Stimulated activated CD8-positive, alpha-beta memory T cell treated with anti-CD3 and anti-CD28 coated beads, Interleukin-4, amount 100 ng/mL, for 48 hours (primary cell): Measurements from ENCODE around the gene CCDC74A.
"Not testable (repeated sequence)": the region's sequence is repeated elsewhere in the genome, so short reads cannot be mapped to it uniquely, and the experiment has no call there.

Source experiments
- DNase-seq: peaks from one replicate; pipeline ENCODE4 v3.0.0-alpha.2; 2020

Gene CCDC74A

DNA sequence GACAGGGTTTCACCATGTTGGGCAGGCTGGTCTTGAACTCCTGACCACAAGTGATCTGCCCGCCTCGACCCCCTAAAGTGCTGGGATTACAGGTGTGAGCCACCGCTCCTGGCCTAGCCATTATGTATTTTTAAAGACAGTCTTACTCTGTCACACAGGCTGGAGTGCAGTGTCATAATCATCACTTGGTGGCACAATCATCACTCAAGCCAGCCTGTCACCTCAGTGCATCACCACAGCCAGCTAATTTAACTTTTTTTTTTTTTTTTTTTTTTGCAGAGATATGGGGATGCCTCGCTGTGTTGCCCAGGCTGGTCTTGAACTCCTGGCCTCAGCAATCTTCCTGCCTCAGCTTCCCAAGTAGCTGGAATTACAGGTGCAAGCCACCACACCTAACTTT lies 24.1 kb upstream of the CCDC74A start:
- not testable (repeated sequence) for DNase-seq

DNA sequence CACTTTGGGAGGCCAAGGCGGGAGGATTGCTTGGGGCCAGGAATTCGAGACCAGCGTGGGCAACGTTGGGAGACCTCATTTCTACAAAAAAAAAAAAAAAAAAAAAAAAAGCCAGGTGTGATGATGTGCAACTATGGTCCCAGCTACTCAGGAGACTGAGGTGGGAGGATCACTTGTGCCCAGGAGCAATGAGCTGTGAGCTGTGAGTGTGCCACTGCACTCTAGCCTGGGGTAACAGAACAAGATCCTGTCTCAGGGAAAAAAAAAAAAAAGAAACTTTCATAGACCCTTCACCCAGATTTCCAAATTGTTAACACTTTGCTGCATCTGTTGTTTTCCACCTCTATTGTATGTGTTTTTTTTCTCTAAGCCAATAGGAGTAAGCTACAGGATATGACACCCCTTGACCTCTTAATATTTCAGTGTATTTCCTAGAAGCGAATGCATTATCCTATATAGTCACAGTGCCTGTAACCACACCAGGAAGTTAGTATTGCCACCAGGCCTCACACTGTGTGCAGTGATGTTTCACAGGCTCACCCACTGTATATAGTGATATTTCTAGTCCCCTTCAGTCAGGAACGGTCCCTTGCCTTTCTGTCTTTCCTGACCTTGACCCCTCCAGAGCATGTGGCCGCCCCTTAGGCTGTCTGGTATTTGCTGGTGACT lies 23.5 kb upstream of the CCDC74A start:
- DNase-seq: not testable (repeated sequence)

DNA sequence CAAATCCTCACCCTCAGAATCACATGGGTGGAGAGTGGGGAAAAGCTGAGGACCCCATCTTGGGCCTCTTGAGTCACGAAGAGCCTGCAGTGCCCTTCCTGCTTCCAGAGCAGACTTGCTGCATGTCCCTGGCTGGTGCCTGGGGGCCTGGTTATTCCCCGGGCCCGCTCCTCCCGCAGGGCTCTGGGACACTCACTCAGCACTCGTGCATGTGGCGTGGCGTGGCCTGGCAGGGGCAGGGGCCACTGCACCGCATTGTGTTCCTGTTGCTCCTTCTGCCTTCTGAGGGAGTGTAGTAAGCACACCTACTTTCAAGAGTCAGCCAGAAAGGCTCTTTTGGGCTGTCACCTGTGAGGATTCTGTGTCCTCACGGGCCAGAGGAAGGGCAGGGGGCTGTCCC lies 18.1 kb upstream of the CCDC74A start:
- DNase-seq: no peak

DNA sequence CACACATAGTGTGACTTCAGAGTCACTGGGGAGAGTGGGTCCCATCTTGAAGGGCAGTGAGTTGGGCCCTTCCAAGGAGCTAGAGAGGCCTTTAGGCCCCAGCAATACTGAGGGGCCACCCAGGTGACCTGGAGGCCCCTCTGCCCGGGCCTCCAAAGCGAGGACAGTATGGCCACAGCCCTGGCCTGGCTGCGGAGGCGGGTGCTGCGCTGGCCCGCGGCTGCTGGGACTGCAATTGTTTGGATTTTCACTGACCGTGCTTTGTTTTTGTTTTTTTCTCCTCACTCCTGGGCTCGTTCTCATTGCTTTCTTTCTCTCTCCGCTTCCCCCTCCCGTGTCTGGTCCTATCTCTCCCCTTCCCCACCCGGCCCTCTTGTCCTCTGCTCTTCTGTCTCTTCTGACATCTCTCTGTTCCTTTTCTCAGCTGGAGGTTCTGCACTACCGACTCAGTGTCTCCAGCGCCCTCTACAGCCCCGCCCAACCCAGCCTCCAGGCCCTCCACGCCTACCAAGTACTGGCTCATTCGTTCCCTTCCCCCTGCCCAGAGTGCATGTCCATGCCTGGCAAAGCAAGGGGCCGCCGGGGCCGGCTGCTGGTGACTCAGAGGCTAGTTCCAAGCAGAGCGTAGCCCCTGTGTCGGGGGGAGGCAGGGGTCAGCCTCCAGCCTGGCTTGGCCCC lies 16.3 kb upstream of the CCDC74A start:
- DNase-seq: not testable (repeated sequence)

DNA sequence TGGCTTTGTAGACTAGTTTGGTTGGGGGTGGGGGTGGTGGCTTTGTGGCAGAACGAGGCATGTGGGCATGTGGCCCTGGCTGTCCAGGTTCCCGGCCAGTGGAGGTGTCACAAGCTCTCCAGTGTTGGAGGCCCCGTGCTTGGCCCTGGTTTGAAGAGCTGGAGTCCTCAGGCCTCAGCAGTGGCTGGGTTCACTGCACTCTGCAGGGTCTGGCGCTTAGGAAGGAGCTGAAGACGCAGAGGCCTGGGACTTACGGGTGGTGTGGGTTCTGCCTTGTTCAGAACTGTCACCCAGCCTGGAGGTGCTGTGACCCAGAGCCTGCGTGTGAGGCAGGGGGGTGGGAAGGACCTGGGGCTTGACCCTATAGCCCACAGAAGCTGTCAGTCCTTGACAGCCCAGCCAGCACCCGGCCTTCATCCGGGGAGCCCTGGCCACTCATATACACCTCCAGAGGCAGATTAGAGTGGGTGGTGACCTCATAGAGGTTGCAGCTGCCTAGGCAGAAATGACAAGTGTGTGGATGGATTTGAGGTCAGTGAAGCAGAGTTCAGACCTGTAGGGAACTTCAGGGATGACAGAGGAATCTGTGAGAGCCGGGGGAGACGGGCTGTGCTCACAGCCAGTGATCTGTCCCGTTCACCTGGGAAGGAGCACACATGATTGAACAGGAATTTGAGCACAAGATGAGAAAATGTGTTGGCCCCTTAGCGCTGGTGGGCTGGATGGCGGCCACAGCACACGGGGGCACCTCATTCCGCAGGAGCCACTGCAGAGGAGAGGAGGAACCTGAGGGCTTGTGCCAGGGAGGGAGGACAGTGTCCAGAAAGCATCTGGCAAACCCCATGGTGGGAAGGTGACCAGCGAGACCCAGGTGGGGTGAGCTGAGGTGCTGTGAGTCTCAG lies 15.5 kb upstream of the CCDC74A start:
- DNase-seq: not testable (repeated sequence)

DNA sequence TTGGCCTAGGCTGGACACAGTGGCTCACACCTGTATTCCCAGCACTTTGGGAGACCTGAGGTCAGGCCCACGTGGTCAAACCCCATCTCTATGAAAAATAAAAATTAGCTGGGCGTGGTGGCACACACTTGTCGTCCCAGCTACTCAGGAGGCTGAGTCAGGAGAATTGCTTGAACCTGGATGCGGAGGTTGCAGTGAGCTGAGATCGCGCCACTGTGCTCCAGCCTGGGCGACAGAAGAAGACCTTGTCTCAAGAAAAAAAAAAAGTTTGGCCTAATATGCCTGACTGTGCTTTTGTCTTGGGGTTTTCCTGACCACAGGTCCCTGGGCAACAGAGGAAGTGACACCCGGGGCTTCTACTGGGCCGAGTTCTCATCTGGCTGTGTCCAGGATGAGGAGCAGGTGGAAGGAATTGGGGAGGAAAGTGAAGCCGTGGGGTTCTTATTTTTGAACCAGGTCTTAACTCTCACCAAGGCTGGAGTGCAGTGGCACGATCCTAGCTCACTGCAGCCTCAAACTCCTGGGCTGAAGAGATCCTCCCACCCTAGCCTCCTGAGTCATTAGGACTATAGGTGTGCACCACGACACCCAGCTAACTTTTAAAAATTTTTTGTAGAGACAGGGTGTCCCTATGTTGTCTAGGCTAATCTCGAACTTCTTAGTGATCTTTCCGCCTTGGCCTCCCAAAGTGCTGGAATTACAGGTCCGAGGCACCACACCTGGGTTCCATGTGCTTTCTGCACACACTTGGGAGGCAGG lies 13.1 kb upstream of the CCDC74A start:
- not testable (repeated sequence) for DNase-seq

DNA sequence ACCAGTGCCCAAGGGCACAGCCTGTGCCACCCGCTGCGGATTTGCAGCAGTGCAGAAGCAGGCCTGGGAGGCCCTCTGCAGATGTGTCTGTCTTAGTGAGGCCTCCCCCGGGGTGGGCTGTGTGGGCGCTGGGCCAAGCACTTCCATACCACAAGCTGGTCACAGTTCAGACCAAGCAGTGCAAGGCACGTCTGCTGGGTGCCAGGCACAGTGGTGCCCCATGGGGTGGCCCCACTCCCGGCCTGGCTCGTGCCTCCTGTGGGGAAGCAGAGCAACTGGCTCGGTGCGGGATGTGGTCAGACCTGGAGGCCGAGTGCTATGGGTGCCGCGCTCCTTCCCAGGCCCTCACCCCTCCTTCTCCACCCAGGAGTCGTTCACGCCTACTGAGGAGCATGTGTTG lies 12.5 kb upstream of the CCDC74A start:
- DNase-seq: not testable (repeated sequence)

DNA sequence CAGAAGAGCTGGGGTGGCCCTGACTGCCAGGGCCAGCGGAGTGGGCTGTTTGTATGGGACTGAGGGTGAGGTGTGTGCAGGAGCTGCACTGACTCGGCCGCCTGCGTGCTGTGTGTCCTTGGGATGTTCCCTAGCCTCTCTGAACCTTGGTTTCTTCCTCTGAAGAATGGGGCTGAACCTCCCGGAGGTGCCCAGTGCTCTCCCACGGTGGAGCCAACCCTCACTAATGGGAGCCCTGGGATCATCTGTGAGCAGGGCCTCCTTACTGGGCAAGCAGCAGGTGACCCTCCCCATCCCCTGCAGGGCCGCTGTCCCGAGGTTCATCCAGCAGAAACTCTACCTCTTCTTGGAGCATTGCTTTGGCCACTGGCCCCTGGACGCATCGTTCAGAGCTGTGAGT lies 11.7 kb upstream of the CCDC74A start:
- no peak for DNase-seq

DNA sequence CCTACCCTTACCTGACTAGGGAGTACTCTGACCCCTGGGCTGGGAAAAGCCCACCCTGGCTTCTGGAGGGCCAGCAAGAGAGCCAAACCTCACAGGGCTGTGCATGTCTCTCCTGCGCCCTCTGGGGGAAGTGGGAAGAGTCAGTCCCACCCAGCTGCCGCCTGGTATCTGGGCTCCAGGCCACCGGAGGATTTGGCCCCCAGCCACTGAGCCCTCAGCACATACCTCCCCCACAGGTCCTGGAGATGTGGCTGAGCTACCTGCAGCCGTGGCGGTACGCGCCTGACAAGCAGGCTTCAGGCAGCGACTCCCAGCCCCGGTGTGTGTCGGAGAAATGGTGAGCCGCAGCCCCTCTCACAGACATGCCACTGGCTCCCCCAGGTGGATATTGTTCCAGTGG lies 11.1 kb upstream of the CCDC74A start:
- not testable (repeated sequence) for DNase-seq

DNA sequence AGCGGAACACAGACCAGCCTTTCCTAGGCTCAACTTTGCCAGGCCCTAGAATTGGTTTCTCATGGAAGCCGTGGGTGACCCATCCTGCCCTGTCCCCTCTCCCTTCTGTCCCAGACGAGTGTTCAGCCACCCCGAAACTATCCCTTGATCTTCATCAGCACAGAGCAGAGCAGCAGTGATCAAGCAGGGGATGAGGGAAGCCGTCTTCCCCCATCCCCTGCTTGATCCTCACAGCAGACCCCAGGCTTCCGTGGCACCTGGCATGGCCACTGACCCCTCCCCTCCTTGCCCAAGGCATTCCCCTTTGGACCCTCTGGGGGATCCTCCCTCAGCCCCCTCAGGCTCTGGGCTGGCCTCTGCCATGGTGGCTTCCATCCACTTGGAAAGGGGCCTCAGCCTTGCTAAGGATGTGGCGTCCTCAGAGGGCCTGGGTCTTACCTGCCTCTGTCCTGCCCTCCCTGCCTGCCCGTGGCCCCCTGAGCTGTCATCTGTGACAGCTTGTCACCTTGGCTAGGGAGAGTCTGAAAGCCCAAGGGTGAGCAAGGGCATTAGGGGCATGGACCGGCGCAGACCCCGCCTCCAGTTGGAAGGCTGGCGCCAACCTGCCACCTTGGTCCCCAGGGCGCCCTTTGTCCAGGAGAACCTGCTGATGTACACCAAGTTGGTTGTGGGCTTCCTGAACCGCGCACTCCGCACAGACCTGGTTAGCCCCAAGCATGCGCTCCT lies 10.4 kb upstream of the CCDC74A start:
- no peak for DNase-seq

DNA sequence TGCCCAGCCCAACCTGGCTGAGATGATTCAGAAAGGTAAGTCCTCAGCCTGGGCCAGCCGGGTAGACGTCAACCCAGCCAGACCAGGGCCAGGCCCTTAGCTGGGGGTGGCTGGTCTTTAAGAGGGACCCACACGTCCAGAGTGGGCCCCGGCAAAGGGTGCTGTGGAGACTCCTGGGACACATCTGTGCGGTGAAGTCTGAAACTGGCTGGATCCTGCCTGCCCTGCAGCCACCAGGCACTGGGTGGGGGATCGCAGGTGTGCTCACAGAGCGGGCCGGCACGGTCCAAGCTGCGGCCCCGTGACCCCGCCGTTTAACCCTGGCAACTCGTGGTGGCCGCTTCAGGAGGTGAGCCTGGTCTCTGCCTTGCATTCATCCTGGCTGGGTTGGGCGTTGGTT lies 9.8 kb upstream of the CCDC74A start:
- not testable (repeated sequence) for DNase-seq

DNA sequence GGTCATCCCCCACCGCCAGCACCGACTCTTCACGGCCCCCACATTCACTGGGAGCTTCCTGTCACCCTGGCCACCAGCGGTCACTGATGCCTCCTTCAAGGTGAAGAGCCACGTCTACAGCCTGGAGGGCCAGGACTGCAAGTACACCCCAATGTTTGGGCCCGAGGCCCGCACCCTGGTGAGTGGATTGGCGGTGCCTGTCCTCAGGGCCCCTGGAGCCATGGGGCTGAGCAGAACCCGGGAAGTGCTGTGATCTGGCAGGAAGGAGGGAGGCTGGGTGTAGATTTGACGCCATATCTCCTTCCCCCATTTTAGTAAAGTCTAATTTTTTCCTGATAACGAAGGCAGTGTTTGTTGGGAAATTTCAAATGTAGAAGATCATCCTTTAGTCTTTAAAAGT lies 9.2 kb upstream of the CCDC74A start:
- DNase-seq: not testable (repeated sequence)

DNA sequence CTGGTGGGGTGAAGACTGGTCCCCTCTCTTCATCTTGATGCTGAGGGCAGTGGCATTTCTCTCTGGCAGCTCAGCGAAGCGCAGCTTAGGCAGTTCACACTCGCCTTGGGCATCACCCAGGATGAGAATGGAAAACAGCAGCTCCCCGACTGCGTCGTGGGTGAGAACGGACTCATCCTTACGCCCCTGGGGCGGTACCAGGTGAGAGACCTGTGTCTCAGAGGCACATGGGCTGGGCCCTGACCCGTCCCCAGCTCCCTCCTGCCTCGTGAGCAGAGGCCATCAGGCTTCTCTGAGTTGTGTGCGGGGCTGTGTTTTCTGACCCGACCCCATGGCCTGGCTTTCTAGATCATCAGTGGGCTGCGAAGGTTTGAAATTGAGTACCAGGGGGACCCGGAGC lies 8.2 kb upstream of the CCDC74A start:
- no peak for DNase-seq

DNA sequence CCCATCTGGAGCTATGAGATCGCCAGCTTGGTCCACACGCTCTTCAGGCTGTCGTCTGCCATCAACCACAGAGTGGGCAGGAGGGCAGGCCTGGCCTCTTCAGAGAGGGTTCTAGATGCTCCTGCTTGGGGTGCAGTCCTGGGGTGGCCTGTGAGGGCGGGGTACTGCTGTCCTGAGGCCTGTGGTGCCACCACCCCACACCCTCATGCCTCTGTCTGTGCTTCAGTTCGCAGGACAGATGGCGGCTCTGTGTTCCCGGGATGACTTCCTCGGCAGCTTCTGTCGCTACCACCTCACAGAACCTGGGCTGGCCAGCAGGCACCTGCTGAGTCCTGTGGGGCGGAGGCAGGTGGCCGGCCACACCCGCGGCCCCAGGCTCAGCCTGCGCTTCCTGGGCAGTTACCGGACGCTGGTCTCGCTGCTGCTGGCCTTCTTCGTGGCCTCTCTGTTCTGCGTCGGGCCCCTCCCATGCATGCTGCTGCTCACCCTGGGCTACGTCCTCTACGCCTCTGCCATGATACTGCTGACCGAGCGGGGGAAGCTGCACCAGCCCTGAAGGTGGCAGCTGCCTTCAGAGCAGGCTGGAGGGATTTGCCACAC lies 7.7 kb upstream of the CCDC74A start:
- DNase-seq: not testable (repeated sequence)

DNA sequence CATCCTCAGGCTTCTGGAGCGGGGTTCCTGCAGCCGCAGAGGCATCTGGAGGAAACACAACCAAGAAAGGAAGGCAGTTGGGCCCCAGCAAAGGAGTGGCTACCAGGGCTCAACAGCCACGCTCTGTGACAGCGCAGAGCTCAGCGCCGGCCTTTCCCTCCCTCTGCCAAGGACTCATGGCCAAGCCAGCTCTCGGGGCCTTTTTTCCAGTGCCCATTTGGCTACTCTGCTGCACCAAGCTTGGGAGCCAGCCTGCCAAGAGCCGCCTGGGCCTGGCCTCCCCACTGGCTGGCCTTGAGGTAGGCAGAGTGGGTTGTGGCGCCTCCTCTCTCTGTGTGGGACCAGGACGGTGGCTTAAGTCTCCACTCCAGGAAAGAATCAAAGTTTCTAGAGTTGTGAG lies 7.2 kb upstream of the CCDC74A start:
- DNase-seq: no peak

DNA sequence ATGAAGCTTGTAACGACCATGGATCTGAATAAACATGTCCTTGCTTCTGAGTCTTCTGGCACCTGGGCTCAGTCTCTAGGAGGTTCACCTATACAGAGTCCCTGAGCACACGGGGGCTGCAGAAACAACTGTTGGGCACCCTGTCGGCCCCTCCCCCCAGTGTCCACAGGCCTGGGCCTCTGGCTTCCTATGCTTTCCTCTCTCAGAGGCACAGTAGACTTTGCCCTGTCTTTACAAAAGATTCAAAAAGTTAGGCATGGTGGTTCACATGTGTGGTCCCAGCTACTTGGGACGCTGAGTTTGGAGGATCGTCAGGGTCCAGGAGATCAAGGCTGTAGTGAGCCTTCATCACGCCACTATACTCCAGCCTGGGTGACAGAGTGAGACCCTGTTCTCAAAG lies 6.2 kb upstream of the CCDC74A start:
- DNase-seq: not testable (repeated sequence)

DNA sequence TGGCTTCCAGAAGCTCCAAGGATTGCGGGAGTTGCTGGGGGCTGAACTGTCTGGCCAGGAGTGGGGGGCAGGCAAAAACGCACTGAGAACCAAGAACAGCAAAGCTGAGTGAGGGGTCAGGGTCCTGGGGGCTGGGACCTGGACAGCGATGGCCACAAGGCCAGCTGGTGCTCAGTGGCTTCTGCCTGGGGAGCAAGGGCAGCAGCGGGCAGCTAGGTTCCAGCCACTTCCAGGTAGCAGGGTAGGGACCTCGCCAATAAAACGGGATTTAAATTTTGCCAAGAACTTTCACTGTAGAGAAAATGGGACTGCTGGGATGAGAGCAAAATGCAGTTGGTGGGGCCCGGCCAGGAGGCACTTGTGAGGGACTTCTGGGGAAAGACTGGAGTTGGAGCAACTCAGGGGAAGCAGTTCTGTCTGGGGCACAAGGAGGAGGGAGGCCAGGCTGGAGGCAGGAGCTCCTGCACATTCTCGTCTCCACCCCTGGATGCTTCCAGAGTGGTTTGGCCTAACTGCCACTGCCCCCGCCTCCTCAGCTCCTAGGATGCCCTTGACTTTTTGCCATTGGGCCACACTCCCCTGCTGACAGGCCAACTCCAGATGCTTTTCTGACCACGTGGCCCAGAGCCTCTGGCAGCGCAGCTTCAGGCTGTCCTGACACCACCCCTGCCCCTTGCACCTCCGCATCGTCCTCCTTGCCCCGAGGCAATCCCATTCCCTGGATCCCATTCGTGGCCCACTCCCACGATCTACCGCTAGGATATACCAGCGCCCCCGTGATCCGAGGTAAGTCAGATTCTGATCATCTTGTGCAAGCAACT lies 5.5 kb upstream of the CCDC74A start:
- no peak for DNase-seq

DNA sequence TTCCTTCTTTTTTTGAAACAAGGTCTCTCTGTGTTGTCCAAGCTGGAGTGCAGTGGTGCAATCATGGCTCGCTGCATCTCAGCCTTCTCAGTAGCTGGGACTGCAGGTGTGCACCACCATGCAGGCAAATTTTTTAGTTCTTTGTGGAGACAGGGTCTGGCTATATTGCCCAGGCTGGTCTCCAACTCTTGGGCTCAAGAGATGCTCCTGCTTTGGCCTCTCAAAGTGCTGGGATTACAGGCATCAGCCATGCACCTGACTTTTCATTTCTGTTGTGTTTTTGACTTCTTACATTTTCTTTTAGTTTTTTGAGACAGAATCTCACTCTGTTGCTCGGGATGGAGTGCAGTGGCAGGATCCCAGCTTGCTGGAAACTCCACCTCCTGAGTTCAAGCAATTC lies 2.4 kb upstream of the CCDC74A start:
- peak; percentile 10 for DNase-seq

DNA sequence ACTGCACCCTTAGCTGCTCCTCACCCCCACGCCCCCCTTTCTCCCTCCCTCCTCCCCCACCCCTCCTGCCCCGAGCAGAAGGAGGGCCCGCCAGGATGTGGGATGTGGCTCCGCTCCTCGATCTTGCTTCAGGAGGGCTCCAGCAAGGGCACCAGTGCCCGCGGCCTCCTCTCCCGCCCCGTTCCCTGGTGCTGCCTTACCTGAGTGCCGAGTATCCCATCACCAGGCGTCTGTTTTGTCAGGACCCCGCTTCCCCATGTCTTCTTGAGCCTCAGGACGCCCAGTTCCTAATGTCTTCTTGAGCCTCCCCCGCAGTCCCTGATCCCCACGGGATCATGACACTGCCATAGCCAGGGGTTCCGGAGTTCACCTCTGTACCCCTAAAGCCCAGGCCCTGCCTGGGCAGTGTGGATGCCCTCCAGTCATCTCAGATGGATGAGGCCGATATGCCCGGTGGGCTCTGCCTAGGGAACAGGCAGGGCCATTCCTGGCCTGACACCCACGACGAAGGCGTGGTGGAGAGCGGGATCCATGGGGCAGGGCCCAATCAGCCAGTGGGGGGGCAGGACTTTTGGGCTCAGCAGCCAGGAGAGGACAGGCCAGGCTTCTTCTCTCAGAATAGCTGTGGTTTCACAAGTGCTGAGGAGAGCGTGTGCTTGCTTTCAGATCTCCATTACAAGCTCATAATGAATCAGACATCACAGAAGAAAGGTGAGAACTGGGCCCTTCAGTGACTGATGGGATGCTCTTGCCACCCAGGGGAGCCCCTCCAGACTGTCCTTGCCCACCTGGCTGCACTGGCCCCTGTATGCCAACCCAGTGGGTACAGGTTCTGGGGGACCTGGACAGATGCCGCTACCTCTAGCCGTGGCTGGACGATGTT lies 1.5 kb downstream of the CCDC74A start:
- DNase-seq: peak; percentile 28
